ENCODE measurements around the gene SPANXN4. TPM values are rescaled to one million over a fixed set of nuclear protein-coding genes. Genes with fewer than 3 reads are reported as not detected.

SPANXN4 gene
- total RNA-seq, 8 experiments from 2014 or later, result not detected

GRCh38 chrX:143082537-143082936, 56.8 kb downstream of the SPANXN4 start:
- no peak for ATAC-seq (replicated peaks in 6 of 8)
- Histone ChIP-seq H3K4me1 (replicated peaks in 1 of 2) (no peaks in the 10 kb centered on the region), H3K27ac (no peak overlapping the region), H3K4me3 (no peak overlapping the region)
- in situ Hi-C loops (cut with MboI; ENCODE audit: low pct_unique_long_range_greater_than_20kb in 2 of 9, low sequenced_read_pairs in 9 of 9, unreplicated experiment in 9 of 9), result no loop called here
- WGBS, 10 experiments, result 0 to 66% (median 10%) methylated on average over 1 to 2 of the region's 2 CpGs; no CpG with 5 or more reads in 6 of the 10 experiments
